HepG2 (cell line): ENCODE data around the gene MYH9. TPM values are rescaled to one million over a fixed set of nuclear protein-coding genes. Genes with fewer than 3 reads are reported as not detected.
A peak's percentile ranks its signal among the peaks of the same experiment; 100 is the strongest.

Experiments
- ATF7-NPFF ChIP-seq: sonication (generic); formaldehyde crosslinking; IDR thresholded peaks from 2 replicates; pipeline ENCODE4 v1.8.1; 2023; ENCODE audit warnings: mild to moderate bottlenecking, low read depth, missing genetic modification reagents, moderate library complexity
- CAMTA2 ChIP-seq: sonication (generic); formaldehyde crosslinking; IDR thresholded peaks from 2 replicates; pipeline ENCODE4 v1.4.0; 2020; ENCODE audit warnings: mild to moderate bottlenecking, missing genetic modification reagents, borderline replicate concordance
- CEBPB ChIP-seq: IDR thresholded peaks from 2 replicates; pipeline ENCODE4 v1.6.1; 2011; ENCODE audit warnings: low read depth, low read length, improper control_type of control experiment, borderline replicate concordance
- MIER3 ChIP-seq: IDR thresholded peaks from 2 replicates; pipeline ENCODE4 v1.6.1; 2016; ENCODE audit warnings: missing compliant biosample characterization, borderline replicate concordance
- MYNN ChIP-seq: sonication (generic); formaldehyde crosslinking; IDR thresholded peaks from 2 replicates; pipeline ENCODE4 v1.4.0; 2020; ENCODE audit warnings: mild to moderate bottlenecking, low read depth, missing genetic modification reagents
- NFRKB ChIP-seq: fragments of 450-650 bp; IDR thresholded peaks from 2 replicates; pipeline ENCODE4 v1.6.1; 2017
- PRMT3 ChIP-seq: sonication (generic); formaldehyde crosslinking; IDR thresholded peaks from 2 replicates; pipeline ENCODE4 v1.8.1; 2022; ENCODE audit warnings: low read depth, mild to moderate bottlenecking, moderate library complexity, missing genetic modification reagents, borderline replicate concordance
- PRPF4 ChIP-seq: fragments of 200-400 bp; formaldehyde crosslinking; IDR thresholded peaks from 2 replicates; pipeline ENCODE4 v1.6.1; 2016; ENCODE audit warnings: low read length, low read depth; ENCODE audit not compliant: poor library complexity, severe bottlenecking
- RARA ChIP-seq: IDR thresholded peaks from 2 replicates; pipeline ENCODE4 v1.6.1; 2016; ENCODE audit warnings: missing genetic modification reagents, missing compliant biosample characterization
- SRSF4 ChIP-seq: fragments of 200-400 bp; formaldehyde crosslinking; IDR thresholded peaks from one replicate; pipeline ENCODE4 v1.6.1; 2018; ENCODE audit warnings: mild to moderate bottlenecking, low read depth, low read length, moderate library complexity; ENCODE audit not compliant: poor library complexity, severe bottlenecking
- TCF7 ChIP-seq: sonication (generic); IDR thresholded peaks from 2 replicates; pipeline ENCODE4 v1.6.1; 2016; ENCODE audit warnings: antibody characterized with exemption, low read depth
- TCF7L2 ChIP-seq: IDR thresholded peaks from 2 replicates; pipeline ENCODE4 v1.6.1; 2011; ENCODE audit warnings: mild to moderate bottlenecking, low read depth, low read length, moderate library complexity
- TGIF2 ChIP-seq: IDR thresholded peaks from 2 replicates; pipeline ENCODE4 v1.6.1; 2016; ENCODE audit warnings: control low read depth, missing compliant biosample characterization
- THAP11 ChIP-seq: IDR thresholded peaks from 2 replicates; pipeline ENCODE4 v1.6.1; 2016; ENCODE audit warnings: missing biosample characterization, missing genetic modification reagents
- TOPORS ChIP-seq: sonication (generic); formaldehyde crosslinking; IDR thresholded peaks from 2 replicates; pipeline ENCODE4 v1.8.0; 2023; ENCODE audit warnings: mild to moderate bottlenecking, missing genetic modification reagents
- ZBTB33 ChIP-seq: sonication (generic); formaldehyde crosslinking; IDR thresholded peaks from 2 replicates; pipeline ENCODE4 v1.4.0; 2020; ENCODE audit warnings: missing genetic modification reagents
- ZBTB4 ChIP-seq: sonication (generic); formaldehyde crosslinking; IDR thresholded peaks from 2 replicates; pipeline ENCODE4 v1.4.0; 2020; ENCODE audit warnings: missing genetic modification reagents, mild to moderate bottlenecking, borderline replicate concordance
- ZBTB7B ChIP-seq: sonication (generic); formaldehyde crosslinking; IDR thresholded peaks from 2 replicates; pipeline ENCODE4 v1.4.0; 2020; ENCODE audit warnings: missing genetic modification reagents
- ZNF33B ChIP-seq: sonication (generic); formaldehyde crosslinking; IDR thresholded peaks from 2 replicates; pipeline ENCODE4 v1.5.1; 2020; ENCODE audit warnings: mild to moderate bottlenecking, missing genetic modification reagents
- ZNF34 ChIP-seq: sonication (generic); formaldehyde crosslinking; IDR thresholded peaks from 2 replicates; pipeline ENCODE4 v1.4.0; 2020; ENCODE audit warnings: mild to moderate bottlenecking, missing genetic modification reagents, borderline replicate concordance
- ZNF350 ChIP-seq: sonication (generic); formaldehyde crosslinking; IDR thresholded peaks from 2 replicates; pipeline ENCODE4 v1.4.0; 2020; ENCODE audit warnings: mild to moderate bottlenecking, low read depth, missing genetic modification reagents, borderline replicate concordance
- ZNF737 ChIP-seq: sonication (generic); formaldehyde crosslinking; IDR thresholded peaks from 2 replicates; pipeline ENCODE4 v1.5.0; 2020; ENCODE audit warnings: missing genetic modification reagents, mild to moderate bottlenecking, borderline replicate concordance
- polyA plus RNA-seq, 8 experiments: library from polyadenylated mRNA; depleted of rRNA in 3 of 8; stranded (reverse) in 7 of 8; unstranded in 1 of 8; fragments of >200 nt; fragmentation: Illumina TruSeq in 4 of 8; extraction: Trizol in 4 of 8; gene quantifications; 2 replicates each; pipeline versions ENCODE4 v1.2.1 to v1.2.3, GENCODE V29; 2011 to 2016; ENCODE audit warnings: low read depth in 4 of 8, missing spikeins in 1 of 8, mixed read lengths in 1 of 8; ENCODE audit not compliant: insufficient read depth in 1 of 8
- total RNA-seq, 5 experiments: library from RNA; depleted of rRNA; stranded (reverse); fragments of >200 nt; fragmentation: Illumina TruSeq; extraction: Trizol; gene quantifications; 2 replicates each; pipeline ENCODE4 v1.2.3, GENCODE V29; 2016; ENCODE audit warnings: low read depth in 1 of 5
- TF ChIP-seq, protein P1 (sequence below): sonication (generic); formaldehyde crosslinking; IDR thresholded peaks from 2 replicates; pipeline ENCODE4 v1.5.0; 2020; ENCODE audit warnings: mild to moderate bottlenecking, missing genetic modification reagents

MYH9 gene
- total and polyA plus RNA-seq, 2 of the 13 experiments (the other 11 are each of a cell fraction or from before 2014, with no cell fraction given) = 50.7 to 98.5 TPM

GRCh38 chr22:36422287-36423014 is 34.7 kb upstream of the MYH9 start (continued):
- TF ChIP-seq TOPORS (no peak), CEBPB (no peak), MYNN (CRISPR knock-in tag) (no peak), ATF7-NPFF (CRISPR knock-in tag) (no peak), ZNF33B (CRISPR knock-in tag) (no peak), PRMT3 (CRISPR knock-in tag) (no peak), TCF7 (no peak), TGIF2 (no peak), RARA (CRISPR knock-in tag) (peak; percentile 15; the same call in 1 of the 2 replicates), ZBTB7B (CRISPR knock-in tag) (peak; percentile 72; the same call in 1 of the 2 replicates), ZBTB33 (no peak), NFRKB (no peak), ZNF34 (CRISPR knock-in tag) (no peak), PRPF4 (no peak), SRSF4 (no peak), MIER3 (CRISPR knock-in tag) (no peak), ZNF350 (CRISPR knock-in tag) (0 out of 2 replicates have a peak, but pooled peaks have one; percentile 14), CAMTA2 (no peak), TCF7L2 (no peak), THAP11 (no peak), ZNF737 (CRISPR knock-in tag) (no peak), ZBTB4 (CRISPR knock-in tag) (peak; percentile 82; the same call in 1 of the 2 replicates)
- TF ChIP-seq, protein P1, sequence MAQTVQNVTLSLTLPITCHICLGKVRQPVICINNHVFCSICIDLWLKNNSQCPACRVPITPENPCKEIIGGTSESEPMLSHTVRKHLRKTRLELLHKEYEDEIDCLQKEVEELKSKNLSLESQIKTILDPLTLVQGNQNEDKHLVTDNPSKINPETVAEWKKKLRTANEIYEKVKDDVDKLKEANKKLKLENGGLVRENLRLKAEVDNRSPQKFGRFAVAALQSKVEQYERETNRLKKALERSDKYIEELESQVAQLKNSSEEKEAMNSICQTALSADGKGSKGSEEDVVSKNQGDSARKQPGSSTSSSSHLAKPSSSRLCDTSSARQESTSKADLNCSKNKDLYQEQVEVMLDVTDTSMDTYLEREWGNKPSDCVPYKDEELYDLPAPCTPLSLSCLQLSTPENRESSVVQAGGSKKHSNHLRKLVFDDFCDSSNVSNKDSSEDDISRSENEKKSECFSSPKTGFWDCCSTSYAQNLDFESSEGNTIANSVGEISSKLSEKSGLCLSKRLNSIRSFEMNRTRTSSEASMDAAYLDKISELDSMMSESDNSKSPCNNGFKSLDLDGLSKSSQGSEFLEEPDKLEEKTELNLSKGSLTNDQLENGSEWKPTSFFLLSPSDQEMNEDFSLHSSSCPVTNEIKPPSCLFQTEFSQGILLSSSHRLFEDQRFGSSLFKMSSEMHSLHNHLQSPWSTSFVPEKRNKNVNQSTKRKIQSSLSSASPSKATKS = no peak
